Left hindlimb (tissue), 1 donor: Measurements from ENCODE around the gene ZFYVE16.
"Not testable (repeated sequence)": the region's sequence is repeated elsewhere in the genome, so short reads cannot be mapped to it uniquely, and the experiment has no call there.

Experiments
- DNase-seq: peaks from one replicate; pipeline ENCODE4 v3.0.0-alpha.2; 2018

The ZFYVE16 gene

DNA sequence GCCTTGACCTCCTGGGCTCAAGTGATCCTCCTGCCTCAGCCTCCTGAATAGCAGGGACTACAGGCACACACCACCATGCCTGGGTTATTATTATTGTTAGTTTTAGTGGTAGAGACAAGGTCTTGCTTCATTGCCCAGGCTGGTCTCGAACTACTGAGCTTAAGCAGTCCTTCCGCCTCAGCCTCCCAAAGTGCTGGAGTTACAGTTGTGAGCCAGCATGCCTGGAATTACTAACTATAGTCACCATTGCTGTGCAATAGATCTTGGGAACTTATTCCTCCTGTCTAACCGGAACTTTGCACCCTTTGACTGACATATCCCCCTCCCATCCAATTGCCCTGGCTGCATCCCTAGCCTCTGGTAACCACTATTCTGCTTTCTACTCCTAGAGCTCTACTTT lies 83.4 kb downstream of the ZFYVE16 start:
- no peak for DNase-seq

DNA sequence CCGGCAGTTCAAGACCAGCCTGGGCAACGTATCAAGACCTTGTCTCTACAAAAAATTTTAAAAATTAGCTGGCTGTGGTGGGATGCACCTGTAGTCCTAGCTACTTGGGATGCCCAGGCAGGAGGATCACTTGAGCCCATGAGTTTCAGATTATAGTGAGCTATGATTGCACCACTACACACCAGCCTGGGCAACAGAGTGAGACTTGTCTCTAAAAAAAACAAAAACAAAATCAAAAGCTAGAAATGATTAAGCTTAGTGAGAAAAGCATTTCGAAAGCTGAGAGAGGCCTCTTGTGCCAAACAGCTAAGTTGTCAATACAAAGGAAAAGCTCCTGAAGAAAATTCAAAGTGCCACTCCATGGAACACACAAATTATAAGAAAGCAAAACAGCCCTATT lies 84.9 kb downstream of the ZFYVE16 start:
- no peak for DNase-seq

DNA sequence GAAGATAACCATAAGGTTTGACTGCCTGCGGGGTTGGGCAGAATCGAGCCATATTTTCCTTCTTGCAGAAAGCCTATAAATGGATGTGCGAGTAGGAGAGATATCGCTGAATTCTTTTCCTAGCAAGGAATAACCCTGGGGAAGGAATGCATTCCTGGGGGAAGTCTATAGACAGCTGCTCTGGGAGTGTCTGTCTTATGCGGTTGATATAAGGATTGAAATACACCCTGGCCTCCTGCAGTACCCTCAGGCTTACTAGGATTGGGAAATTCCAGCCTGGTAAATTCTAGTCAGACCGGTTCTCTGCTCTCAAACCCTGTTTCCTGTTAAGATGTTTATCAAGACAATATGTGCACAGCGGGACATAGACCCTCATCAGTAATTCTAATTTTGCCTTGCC lies 85.6 kb downstream of the ZFYVE16 start:
- not testable (repeated sequence) for DNase-seq

DNA sequence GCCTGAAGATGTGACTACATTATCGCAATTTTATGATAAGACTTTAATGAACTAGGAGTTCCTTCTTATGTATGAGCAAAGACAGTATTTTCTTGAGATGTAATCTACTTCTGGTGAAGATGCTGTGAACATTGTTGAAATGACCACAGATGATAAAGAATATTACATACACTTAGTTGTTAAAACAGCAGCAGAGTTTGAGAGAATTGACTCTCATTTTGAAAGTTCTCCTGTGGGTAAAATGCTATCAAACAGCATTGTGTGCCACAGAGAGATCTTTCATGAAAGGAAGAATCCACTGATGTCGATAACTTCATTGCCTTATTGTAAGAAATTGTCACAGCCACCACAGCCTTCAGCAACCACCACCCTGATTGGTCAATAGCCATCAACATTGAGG lies 88.0 kb downstream of the ZFYVE16 start:
- no peak for DNase-seq

DNA sequence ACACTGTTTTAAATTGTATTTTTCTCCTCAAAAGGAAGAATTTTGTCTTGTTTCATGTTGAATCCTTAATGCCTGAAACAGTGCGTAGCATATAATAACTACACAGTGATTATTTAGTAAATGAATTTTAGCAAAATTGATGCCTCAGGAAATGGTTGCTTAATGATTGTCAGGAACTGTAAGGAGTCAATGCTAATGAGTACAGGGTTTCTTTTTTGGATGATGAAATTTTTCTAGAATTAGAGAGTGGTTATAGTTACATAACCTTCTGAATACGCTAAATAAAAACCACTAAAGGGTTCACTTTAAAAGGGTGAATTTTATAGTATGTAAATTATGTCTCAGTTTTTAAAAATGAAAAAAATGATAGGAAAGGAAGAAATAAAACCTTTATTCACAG lies 94.9 kb downstream of the ZFYVE16 start:
- DNase-seq, result no peak

DNA sequence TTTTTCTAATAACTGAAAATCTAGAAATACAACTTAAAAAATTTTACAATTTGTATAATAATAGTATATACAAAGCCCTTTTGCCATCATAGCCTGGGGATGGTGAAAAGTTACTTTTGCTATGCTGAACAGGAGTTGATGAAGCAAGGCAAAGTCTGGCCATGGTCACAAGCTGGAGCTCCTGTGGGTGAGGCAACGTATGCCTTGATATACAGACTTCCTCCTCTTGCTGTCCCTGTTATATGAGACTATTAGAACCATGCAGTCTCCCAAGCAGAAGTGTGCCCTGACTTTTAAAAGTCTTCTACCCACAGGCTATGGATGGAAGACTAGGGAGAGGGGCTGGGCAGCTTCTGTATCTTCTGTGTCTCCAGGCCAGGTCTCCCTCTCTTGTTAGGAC lies 95.8 kb downstream of the ZFYVE16 start:
- no peak for DNase-seq

DNA sequence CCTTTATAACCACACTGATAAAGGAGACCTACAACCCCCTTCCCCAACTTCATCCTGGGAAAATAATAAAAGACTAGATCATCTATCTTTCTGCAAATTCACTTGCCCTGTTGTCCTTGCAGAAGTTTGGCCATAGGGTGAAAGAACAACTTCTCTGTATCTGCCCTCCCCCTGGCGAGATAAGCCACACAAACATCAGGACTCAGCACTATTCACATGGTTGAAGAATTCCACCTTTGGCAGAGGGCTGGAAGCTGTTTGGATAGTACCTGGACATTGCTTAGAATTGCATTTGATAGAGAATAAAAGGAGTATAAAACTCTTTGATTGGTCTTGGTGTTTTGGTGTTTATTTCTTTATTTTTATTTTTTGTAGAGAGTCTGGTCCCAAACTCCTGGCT lies 97.0 kb downstream of the ZFYVE16 start:
- no peak for DNase-seq

DNA sequence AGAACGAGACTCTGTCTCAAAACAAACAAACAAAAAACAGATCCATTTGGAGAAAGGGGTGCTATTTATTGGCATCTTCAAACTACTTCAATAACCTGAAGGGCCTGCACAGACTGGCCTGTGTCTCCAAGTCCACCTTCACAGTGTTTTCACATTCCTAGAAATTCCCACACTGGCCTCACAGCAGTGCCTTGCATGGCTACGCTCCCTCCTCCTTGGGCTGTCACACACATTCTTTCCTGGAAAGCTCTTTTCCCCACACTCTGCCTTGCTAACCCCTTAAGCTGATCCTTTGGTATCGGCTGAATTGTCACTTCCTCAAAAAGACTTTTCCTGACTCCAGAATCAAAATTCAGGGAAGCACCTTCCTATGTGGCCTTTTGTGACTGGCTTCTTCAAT lies 99.8 kb downstream of the ZFYVE16 start:
- no peak for DNase-seq

DNA sequence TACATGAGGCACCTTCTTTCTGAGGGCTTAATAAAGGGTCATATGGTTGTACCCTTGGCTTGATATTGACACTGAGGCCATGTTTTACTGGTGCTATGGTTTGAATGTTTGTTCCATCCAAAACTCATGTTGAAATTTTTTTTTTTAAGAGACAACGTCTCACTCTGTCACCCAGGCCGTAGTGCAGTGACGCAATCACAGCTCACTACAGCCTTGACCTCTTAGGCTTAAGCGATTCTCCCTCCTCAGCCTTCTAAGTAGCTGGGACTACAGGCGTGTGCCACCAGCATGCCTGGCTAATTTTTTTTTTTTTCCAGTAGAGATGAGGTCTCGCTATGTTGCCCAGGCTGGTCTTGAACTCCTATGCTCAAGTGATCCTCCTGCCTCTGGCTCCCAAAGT lies 101.0 kb downstream of the ZFYVE16 start:
- DNase-seq, result no peak

DNA sequence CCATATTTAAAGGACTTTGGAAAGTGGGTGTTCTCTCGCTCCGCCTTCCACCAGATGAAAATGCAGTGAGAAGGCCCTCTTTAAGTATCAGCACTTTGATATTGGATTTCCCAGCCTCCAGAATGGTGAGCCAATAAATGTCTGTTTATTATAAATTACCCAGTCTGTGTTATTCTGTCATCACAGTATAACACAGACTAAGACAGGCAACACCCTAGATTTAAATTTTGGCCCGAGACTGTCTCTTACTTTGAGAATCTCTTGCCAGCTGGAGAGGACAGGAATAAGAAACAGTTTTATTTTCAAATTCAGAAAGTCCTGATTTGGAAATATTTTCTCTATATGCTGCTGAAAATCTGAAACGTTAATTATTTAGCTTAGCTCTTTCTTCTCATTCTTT lies 101.5 kb downstream of the ZFYVE16 start:
- no peak for DNase-seq

DNA sequence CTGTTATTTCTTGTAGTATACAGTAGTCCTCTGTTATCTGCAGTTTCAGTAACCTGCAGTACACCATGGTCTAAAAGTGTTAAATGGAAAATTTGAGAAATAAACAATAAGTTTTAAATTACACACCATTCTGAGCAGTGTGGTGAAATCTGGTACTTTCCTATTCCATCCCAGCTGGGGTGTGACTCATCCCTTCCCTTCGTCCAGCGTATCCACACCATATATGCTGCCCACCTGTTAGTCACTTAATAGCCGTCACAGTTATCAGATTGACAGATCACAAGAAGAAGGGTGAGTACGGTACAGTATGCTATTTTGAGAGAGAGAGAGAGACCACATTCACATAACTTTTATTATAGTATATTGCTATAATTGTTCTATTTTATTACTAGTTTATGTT lies 109.0 kb downstream of the ZFYVE16 start:
- DNase-seq, result no peak
